Hematopoietic multipotent progenitor cell (in vitro differentiated cells): Measurements from ENCODE around the gene NCAPH2. TPM values are rescaled to one million over a fixed set of nuclear protein-coding genes. Genes with fewer than 3 reads are reported as not detected.

Experiments used
- DNase-seq, 3 donors: peaks; one replicate each; pipeline ENCODE4 v3.0.0-alpha.2; 2011 to 2015; ENCODE audit warnings: low read depth in 2 of 3, low spot score in 2 of 3
- total RNA-seq: library from RNA; depleted of rRNA; stranded (reverse); fragments of >200 nt; gene quantifications from one replicate; pipeline ENCODE4 v1.2.3, GENCODE V29; 2012

NCAPH2 gene
- total RNA-seq, 1 donor: 38.2 TPM

- no peak for DNase-seq
These were observed 60.6 kb downstream of the NCAPH2 start for GRCh38 chr22:50568626-50569025.

- no peak for DNase-seq
These were observed 61.0 kb downstream of the NCAPH2 start for GRCh38 chr22:50569041-50569459.

GRCh38 chr22:50569896-50570535 lies 62.0 kb downstream of the NCAPH2 start:
- DNase-seq: no peak

GRCh38 chr22:50570861-50571260 lies 62.8 kb downstream of the NCAPH2 start:
- DNase-seq: no peak

- DNase-seq: no peak
These were observed 63.5 kb downstream of the NCAPH2 start for GRCh38 chr22:50571264-50572175.

- no peak for DNase-seq
These were observed 64.9 kb downstream of the NCAPH2 start for GRCh38 chr22:50572965-50573364.

GRCh38 chr22:50573491-50574382 lies 65.7 kb downstream of the NCAPH2 start:
- DNase-seq: no peak

- DNase-seq: no peak
These were observed 66.3 kb downstream of the NCAPH2 start for GRCh38 chr22:50574383-50574755.

Other genes with a start within 250 kb of the NCAPH2 start
- 30.2 TPM for gene MAPK12, start 246.5 kb upstream of the NCAPH2 start, total RNA-seq
- gene MAPK11, start 237.8 kb upstream of the NCAPH2 start, total RNA-seq: 11.8 TPM
- gene PLXNB2, start 200.6 kb upstream of the NCAPH2 start, total RNA-seq: 91.8 TPM
- gene DENND6B, start 181.2 kb upstream of the NCAPH2 start, total RNA-seq: 9.2 TPM
- gene PPP6R2, start 164.9 kb upstream of the NCAPH2 start, total RNA-seq: 70.3 TPM
- 118 TPM for gene SBF1, start 33.2 kb upstream of the NCAPH2 start, total RNA-seq
- gene ADM2, start 26.7 kb upstream of the NCAPH2 start, total RNA-seq: 0.54 TPM
- not detected for gene MIOX, start 21.4 kb upstream of the NCAPH2 start, total RNA-seq
- gene LMF2, start 522 bp upstream of the NCAPH2 start, total RNA-seq: 65.4 TPM
- gene SCO2, start 17.4 kb downstream of the NCAPH2 start, total RNA-seq: 7.3 TPM
- 20.5 TPM for gene TYMP, start 21.8 kb downstream of the NCAPH2 start, total RNA-seq
- gene KLHDC7B, start 37.7 kb downstream of the NCAPH2 start, total RNA-seq: 1.6 TPM
- 0.54 TPM for gene SYCE3, start 54.7 kb downstream of the NCAPH2 start, total RNA-seq
- 13.2 TPM for gene CPT1B, start 70.2 kb downstream of the NCAPH2 start, total RNA-seq
- 63.8 TPM for gene CHKB, start 74.6 kb downstream of the NCAPH2 start, total RNA-seq
- 0.27 TPM for gene MAPK8IP2, start 92.6 kb downstream of the NCAPH2 start, total RNA-seq
- gene ARSA, start 119.9 kb downstream of the NCAPH2 start, total RNA-seq: 24.5 TPM
- gene SHANK3, start 164.6 kb downstream of the NCAPH2 start, total RNA-seq: 24.8 TPM
- 2.2 TPM for gene ACR, start 230.0 kb downstream of the NCAPH2 start, total RNA-seq